ENCODE data around the gene CPNE9.

The CPNE9 gene

GRCh38 chr3:9688961-9689360 lies 14.7 kb upstream of the CPNE9 start:
- no peaks in the 10 kb centered on the region for H3K4me1 Mint-ChIP-seq
- no peaks in the 10 kb centered on the region for H3K27me3 Mint-ChIP-seq (ENCODE audit: low read depth)
- no peak overlapping the region for H3K4me3 Mint-ChIP-seq
- peaks cover 62% of the 10 kb centered on the region for H3K36me3 Mint-ChIP-seq (ENCODE audit: low read depth)
- no peak overlapping the region for H3K27ac Mint-ChIP-seq
- no peaks in the 10 kb centered on the region for H3K9me3 Mint-ChIP-seq
- TF ChIP-seq CTCF (IDR thresholded peaks at IDR 0.05; ENCODE audit: unreplicated experiment in 3 of 3), result no peak

GRCh38 chr3:9689757-9690156 lies 13.9 kb upstream of the CPNE9 start:
- Mint-ChIP-seq H3K4me1 (no peaks in the 10 kb centered on the region), H3K36me3 (ENCODE audit: low read depth) (peaks cover 58% of the 10 kb centered on the region), H3K27ac (no peak overlapping the region), H3K9me3 (no peaks in the 10 kb centered on the region), H3K4me3 (no peak overlapping the region), H3K27me3 (ENCODE audit: low read depth) (no peaks in the 10 kb centered on the region)
- no peak for TF ChIP-seq CTCF (IDR thresholded peaks at IDR 0.05; ENCODE audit: unreplicated experiment in 3 of 3)

- H3K9me3 Mint-ChIP-seq, result no peaks in the 10 kb centered on the region
- TF ChIP-seq CTCF (IDR thresholded peaks at IDR 0.05; ENCODE audit: unreplicated experiment in 3 of 3), result no peak
- no peak overlapping the region for H3K27ac Mint-ChIP-seq
- H3K4me3 Mint-ChIP-seq, result no peak overlapping the region
- no peaks in the 10 kb centered on the region for H3K27me3 Mint-ChIP-seq (ENCODE audit: low read depth)
- H3K4me1 Mint-ChIP-seq, result no peaks in the 10 kb centered on the region
- H3K36me3 Mint-ChIP-seq (ENCODE audit: low read depth), result peaks cover 50% of the 10 kb centered on the region
Measured at GRCh38 chr3:9690451-9691450, 12.9 kb upstream of the CPNE9 start.

GRCh38 chr3:9691636-9692035 lies 12.0 kb upstream of the CPNE9 start:
- Mint-ChIP-seq H3K9me3 (no peaks in the 10 kb centered on the region), H3K36me3 (ENCODE audit: low read depth) (peaks cover 42% of the 10 kb centered on the region), H3K4me1 (no peaks in the 10 kb centered on the region), H3K27ac (no peak overlapping the region), H3K4me3 (no peak overlapping the region), H3K27me3 (ENCODE audit: low read depth) (no peaks in the 10 kb centered on the region)
- TF ChIP-seq CTCF (IDR thresholded peaks at IDR 0.05; ENCODE audit: unreplicated experiment in 3 of 3), result no peak

- H3K27ac Mint-ChIP-seq, result no peak overlapping the region
- no peaks in the 10 kb centered on the region for H3K9me3 Mint-ChIP-seq
- no peak for TF ChIP-seq CTCF (IDR thresholded peaks at IDR 0.05; ENCODE audit: unreplicated experiment in 3 of 3)
- H3K4me3 Mint-ChIP-seq, result no peak overlapping the region
- no peaks in the 10 kb centered on the region for H3K4me1 Mint-ChIP-seq
- H3K36me3 Mint-ChIP-seq (ENCODE audit: low read depth), result peaks cover 40% of the 10 kb centered on the region
- H3K27me3 Mint-ChIP-seq (ENCODE audit: low read depth), result no peaks in the 10 kb centered on the region
Measured at GRCh38 chr3:9692416-9692815, 11.2 kb upstream of the CPNE9 start.

GRCh38 chr3:9695345-9695744 lies 8.3 kb upstream of the CPNE9 start:
- no peaks in the 10 kb centered on the region for H3K9me3 Mint-ChIP-seq
- H3K27ac Mint-ChIP-seq, result no peak overlapping the region
- H3K36me3 Mint-ChIP-seq (ENCODE audit: low read depth), result peaks cover 40% of the 10 kb centered on the region
- H3K4me1 Mint-ChIP-seq, result no peaks in the 10 kb centered on the region
- no peaks in the 10 kb centered on the region for H3K27me3 Mint-ChIP-seq (ENCODE audit: low read depth)
- H3K4me3 Mint-ChIP-seq, result no peak overlapping the region
- no peak for TF ChIP-seq CTCF (IDR thresholded peaks at IDR 0.05; ENCODE audit: unreplicated experiment in 3 of 3)
